Stimulated activated CD4-positive, alpha-beta T cell treated with anti-CD3 and anti-CD28 coated beads, Interleukin-12 subunit alpha, Interleukin-12 subunit beta, amount 100 ng/mL, for 4 hours (primary cell): ENCODE measurements around the gene IBA57.

ENCODE experiments used
- DNase-seq: peaks from one replicate; pipeline ENCODE4 v3.0.0-alpha.2; 2020

Gene IBA57

GRCh38 chr1:228157729-228158126 is 7.9 kb upstream of the IBA57 start:
- no peak for DNase-seq

GRCh38 chr1:228158151-228159007 is 7.2 kb upstream of the IBA57 start:
- DNase-seq, result no peak

DNA sequence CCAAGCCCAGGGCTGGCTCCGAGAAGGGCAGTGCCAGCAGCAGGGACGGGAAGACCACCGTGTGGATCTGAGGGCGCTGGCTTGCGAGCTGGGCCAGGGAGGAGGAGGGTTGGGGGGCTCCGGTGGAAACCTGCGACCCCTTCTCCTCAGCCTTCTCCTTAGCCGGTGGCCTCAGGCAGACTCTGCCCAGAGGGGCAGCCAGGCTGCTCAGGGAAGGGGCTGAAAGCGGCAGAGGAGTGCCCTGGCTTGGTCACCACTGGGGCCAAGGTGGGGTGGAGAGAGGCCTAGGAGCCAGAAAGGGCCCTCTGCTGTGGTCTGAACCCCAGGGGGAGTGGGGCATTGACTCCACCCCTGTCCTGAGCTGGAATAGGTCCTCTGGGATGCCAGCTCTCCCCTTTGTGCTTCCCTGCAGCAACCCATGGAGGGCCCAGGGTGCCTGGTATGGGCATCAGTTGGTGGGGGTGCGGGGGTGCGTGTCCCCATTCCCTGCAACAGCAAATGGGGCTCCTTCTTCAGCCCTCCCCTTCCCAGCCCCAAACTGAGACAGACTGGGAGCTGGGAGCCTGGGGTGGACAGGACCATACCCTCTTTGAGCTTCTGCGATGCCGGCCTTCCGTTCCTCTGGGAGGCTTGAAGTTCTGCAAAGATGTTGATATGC is 6.5 kb upstream of the IBA57 start:
- no peak for DNase-seq

- no peak for DNase-seq
These were observed 5.3 kb upstream of the IBA57 start for GRCh38 chr1:228160201-228160761.

- DNase-seq, result no peak
These were observed 4.2 kb upstream of the IBA57 start for GRCh38 chr1:228161362-228161761.

- no peak for DNase-seq
These were observed 3.7 kb upstream of the IBA57 start for GRCh38 chr1:228161866-228162265.

DNA sequence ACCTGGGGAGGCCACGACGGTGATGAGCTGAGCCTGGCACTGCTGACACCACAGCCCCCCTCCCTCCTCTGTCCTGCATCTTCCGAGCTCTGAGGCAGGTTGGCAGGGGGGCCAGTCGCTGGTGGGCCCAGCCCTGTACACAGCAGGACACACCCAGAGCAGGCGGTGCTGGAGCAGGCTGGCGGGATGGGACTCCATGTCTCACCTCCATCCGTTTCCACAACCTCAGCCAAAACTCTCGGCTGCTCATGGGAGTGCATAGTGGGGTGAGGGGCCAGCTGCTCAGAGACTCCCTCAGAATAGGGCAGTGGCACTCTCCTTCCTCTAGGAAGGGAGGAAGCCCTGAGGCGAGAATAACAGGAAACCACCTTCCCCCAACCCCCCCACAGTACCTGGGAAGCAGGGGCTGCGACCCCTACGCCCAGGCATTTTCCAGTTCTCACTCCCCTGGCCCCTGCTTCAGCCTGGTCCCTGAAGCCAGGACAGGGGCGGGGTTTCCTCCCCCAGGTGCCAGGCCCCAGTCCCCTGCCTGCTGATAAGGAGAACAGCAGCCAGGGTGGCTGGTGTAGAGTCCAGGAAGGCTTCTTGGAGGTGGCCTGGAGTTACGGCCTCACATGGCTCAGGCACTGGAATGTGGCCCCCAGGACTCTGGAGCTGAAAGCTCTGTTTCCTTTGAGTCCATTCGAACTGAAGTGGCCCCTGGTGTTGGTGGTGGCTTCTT is 3.2 kb upstream of the IBA57 start:
- no peak for DNase-seq

GRCh38 chr1:228163007-228163753 is 2.4 kb upstream of the IBA57 start:
- no peak for DNase-seq

DNA sequence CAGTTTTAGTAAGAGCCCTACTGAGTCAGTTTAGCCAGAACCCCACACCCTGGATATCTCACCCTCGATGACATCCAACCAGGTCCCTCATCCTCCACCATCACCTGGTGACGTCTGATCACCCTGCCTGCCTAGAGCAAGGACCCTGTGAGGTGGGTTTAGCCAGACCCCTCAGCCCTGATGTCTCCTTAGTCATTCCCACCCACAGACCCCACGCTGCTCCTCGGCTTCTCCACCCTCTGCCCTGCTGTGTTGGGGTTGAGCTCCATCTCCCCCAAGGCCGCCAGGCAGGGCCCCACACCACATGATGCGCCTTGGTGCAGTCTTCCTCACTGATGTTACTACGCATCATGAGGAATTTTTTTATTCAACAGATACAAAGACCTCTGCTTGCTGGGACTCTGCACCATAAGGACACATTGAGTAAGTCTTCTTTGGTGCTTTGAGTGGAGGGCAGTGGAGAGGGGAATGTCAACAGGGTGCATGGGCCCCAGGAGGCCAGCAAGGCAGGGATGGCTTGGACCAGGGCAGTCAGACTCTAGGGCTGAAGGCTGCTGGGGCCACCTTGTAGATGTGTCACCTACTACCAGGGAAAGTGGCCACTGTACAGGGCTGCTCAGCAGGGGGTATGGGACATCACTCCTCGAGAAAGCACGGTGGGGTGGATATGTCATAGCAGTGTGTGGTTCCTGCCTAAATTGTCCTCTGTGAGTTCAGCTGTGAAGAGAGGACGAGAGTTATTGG is 1.7 kb upstream of the IBA57 start:
- DNase-seq, result no peak

DNA sequence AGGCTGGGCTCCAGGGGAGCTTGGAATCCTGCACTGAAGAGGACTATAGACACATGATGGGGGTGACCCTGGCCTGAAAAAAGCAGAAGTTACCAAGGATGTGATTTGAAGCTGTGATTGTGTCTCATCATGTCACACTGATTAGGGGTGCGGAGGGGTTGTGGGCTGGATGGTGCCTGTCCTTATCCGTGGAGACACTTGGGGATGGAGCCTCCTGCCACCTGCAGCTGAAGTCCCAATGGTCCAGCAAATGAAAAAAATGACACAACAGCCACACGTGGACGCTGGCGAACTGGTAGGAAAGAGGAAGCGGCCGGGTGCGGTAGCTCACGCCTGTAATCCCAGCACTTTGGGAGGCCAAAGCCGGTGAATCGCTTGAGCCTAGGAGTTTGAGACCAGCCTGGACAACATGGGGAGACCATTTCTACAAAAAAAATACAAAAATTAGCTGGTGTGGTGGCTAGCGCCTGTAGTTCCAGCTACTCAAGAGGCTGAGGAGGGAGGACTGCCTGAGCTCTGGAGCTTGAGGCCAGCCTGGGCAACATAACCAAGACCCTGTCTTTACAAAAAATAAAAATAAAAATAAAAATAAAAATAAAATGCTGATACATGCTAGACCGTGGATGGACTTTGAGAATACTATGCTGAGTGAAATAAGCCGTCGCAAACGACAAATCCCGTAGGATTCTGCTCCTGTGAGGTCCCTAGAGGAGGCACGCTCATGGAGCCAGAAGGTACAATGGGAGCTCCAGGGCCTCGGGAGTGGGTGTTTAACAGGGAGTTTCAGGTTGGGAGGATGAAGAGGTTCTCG is 838 bp upstream of the IBA57 start:
- DNase-seq, result no peak

GRCh38 chr1:228166170-228166936 is 749 bp downstream of the IBA57 start:
- peak; percentile 41 for DNase-seq

GRCh38 chr1:228168563-228169270 is 3.1 kb downstream of the IBA57 start:
- no peak for DNase-seq

GRCh38 chr1:228169345-228169744 is 3.7 kb downstream of the IBA57 start:
- DNase-seq, result no peak

- no peak for DNase-seq
These were observed 5.1 kb downstream of the IBA57 start for GRCh38 chr1:228170666-228171065.

DNA sequence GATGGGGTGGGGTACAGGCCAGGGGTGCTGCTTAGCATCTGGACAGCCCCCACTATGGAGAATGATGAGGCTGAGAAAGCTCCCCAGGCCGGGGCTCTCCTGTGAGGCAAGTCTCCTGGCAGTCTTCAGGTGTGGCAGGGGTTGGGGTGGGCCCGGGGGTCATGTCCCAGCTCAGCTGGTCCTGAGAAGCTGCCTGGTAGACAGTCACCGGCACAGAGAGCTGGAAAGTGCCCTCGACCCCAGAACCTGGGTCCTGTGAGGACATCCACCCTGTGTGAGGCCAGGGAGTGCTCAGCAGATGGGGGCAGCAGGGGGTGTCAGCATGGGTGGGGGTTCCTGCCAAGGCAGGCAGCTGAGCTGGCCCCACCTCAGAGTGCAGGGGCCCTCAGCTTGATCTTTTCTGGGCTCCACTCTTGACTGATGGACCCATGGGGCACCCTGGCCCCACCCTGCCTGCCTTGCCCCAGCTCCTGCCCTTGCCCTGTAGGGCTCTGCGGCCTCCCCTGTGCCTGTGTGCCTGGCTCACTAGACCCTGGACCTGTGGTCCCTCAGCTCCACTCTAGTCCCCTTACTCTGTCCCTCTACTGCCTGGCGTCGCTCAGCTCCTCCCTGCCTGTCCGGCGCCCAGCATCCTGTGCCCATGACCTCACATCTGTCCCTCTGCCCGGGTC is 5.8 kb downstream of the IBA57 start:
- no peak for DNase-seq

GRCh38 chr1:228172591-228173527 is 7.3 kb downstream of the IBA57 start:
- DNase-seq, result no peak
